Lower lobe of right lung (tissue), 2 donors: ENCODE measurements around the gene WDR62. TPM values are rescaled to one million over a fixed set of nuclear protein-coding genes. Genes with fewer than 3 reads are reported as not detected.

Experiments used
- ATAC-seq, 2 donors: fragments of 200-7000 bp; cut with Tn5 transposase; one replicate each; pipeline ENCODE4 v1.9.1; 2020 to 2022; ENCODE audit warnings: mild to moderate bottlenecking in 2 of 2, moderate library complexity in 2 of 2
- DNase-seq: peaks from one replicate; pipeline ENCODE4 v3.0.0-alpha.2; 2020
- H3K27ac ChIP-seq: fragments of 200-600 bp; one replicate; pipeline ENCODE4 v1.8.0; 2022
- H3K27me3 ChIP-seq: fragments of 200-600 bp; one replicate; pipeline ENCODE4 v1.8.0; 2022; ENCODE audit warnings: low read depth
- H3K36me3 ChIP-seq: fragments of 200-600 bp; one replicate; pipeline ENCODE4 v1.8.0; 2022; ENCODE audit warnings: mild to moderate bottlenecking
- H3K4me1 ChIP-seq: fragments of 200-600 bp; one replicate; pipeline ENCODE4 v1.8.0; 2022
- H3K4me3 ChIP-seq: fragments of 200-600 bp; one replicate; pipeline ENCODE4 v1.8.0; 2022; ENCODE audit warnings: mild to moderate bottlenecking
- H3K9me3 ChIP-seq: fragments of 200-600 bp; one replicate; pipeline ENCODE4 v1.8.0; 2022
- CTCF ChIP-seq: fragments of 200-600 bp; IDR thresholded peaks from one replicate; pipeline ENCODE4 v1.8.0; 2022; ENCODE audit warnings: antibody characterized with exemption, mild to moderate bottlenecking
- intact Hi-C: fragments of 100-400 bp; cut with DNase I; formaldehyde crosslinking; loops from one replicate; pipeline ENCODE4 v1.11.0; 2022
- total RNA-seq: library from RNA; stranded (reverse); fragmentation: NEBNext Ultra II Directional; extraction: Animal tissue kit (Norgen Biotek cat#: 25700); gene quantifications from one replicate; pipeline ENCODE4 v1.2.1, GENCODE V29; 2021
- donor health status: DM: no; HTN: yes; CAD: no; lungs with severe emphysema.

WDR62 gene
- total RNA-seq, 1 donor from 2014 or later: 1.3 TPM

GRCh38 chr19:36097036-36097435 is 42.3 kb downstream of the WDR62 start:
- no peak for ATAC-seq
- H3K27ac ChIP-seq: no peak overlapping the region
- intact Hi-C loops: no loop called here

GRCh38 chr19:36099166-36099785 is 44.6 kb downstream of the WDR62 start:
- no peaks in the 10 kb centered on the region for H3K36me3 ChIP-seq
- no peak for ATAC-seq
- TF ChIP-seq CTCF: no peak
- DNase-seq: no peak
- H3K27ac ChIP-seq: no peak overlapping the region
- H3K27me3 ChIP-seq: no peaks in the 10 kb centered on the region
- H3K4me3 ChIP-seq: no peak overlapping the region
- no peaks in the 10 kb centered on the region for H3K9me3 ChIP-seq
- intact Hi-C loops: no loop called here
- no peaks in the 10 kb centered on the region for H3K4me1 ChIP-seq

More at GRCh38 chr19:36097036-36097435, 42.3 kb downstream of the WDR62 start:
- no peaks in the 10 kb centered on the region for H3K36me3 ChIP-seq
- H3K4me3 ChIP-seq: no peak overlapping the region
- DNase-seq: no peak
- H3K4me1 ChIP-seq: no peaks in the 10 kb centered on the region
- no peaks in the 10 kb centered on the region for H3K9me3 ChIP-seq
- H3K27me3 ChIP-seq: no peaks in the 10 kb centered on the region
- no peak for TF ChIP-seq CTCF

- no peak for TF ChIP-seq CTCF
- ATAC-seq (no peak), DNase-seq (no peak)
- Histone ChIP-seq H3K4me1 (no peaks in the 10 kb centered on the region), H3K27ac (no peak overlapping the region), H3K27me3 (no peaks in the 10 kb centered on the region), H3K36me3 (no peaks in the 10 kb centered on the region), H3K4me3 (no peak overlapping the region), H3K9me3 (no peaks in the 10 kb centered on the region)
- intact Hi-C loops: no loop called here
These were observed 45.8 kb downstream of the WDR62 start for GRCh38 chr19:36100476-36100875.

- no peaks in the 10 kb centered on the region for H3K36me3 ChIP-seq
These were observed 47.0 kb downstream of the WDR62 start for GRCh38 chr19:36101550-36102327.

GRCh38 chr19:36103040-36103626 is 48.4 kb downstream of the WDR62 start:
- ATAC-seq: no peak
- Histone ChIP-seq H3K36me3 (no peaks in the 10 kb centered on the region), H3K27me3 (no peaks in the 10 kb centered on the region), H3K4me3 (no peak overlapping the region), H3K9me3 (no peaks in the 10 kb centered on the region), H3K4me1 (no peaks in the 10 kb centered on the region), H3K27ac (no peak overlapping the region)
- no peak for TF ChIP-seq CTCF
- intact Hi-C loops: no loop called here
- no peak for DNase-seq

More at GRCh38 chr19:36101550-36102327, 47.0 kb downstream of the WDR62 start:
- Histone ChIP-seq H3K4me3 (no peak overlapping the region), H3K9me3 (no peaks in the 10 kb centered on the region), H3K27me3 (no peaks in the 10 kb centered on the region), H3K27ac (no peak overlapping the region), H3K4me1 (no peaks in the 10 kb centered on the region)
- ATAC-seq: no peak
- no peak for TF ChIP-seq CTCF
- DNase-seq: no peak
- intact Hi-C loops: no loop called here
